GM18507 (cell line): Measurements from ENCODE around the gene SOCS1.
"Not testable (repeated sequence)": the region's sequence is repeated elsewhere in the genome, so short reads cannot be mapped to it uniquely, and the experiment has no call there.

ENCODE experiments used
- DNase-seq: peaks from one replicate; pipeline ENCODE4 v3.0.0; 2011; ENCODE audit warnings: low read depth; ENCODE audit not compliant: insufficient read length; ENCODE audit errors: extremely low spot score
- FAIRE-seq: peaks from 2 replicates; lab custom pipeline; 2011; peaks lifted over from hg19 to GRCh38; lab: Jason Lieb, UNC

The SOCS1 gene

GRCh38 chr16:11289696-11290095 lies 33.7 kb upstream of the SOCS1 start:
- not testable (repeated sequence) for FAIRE-seq, DNase-seq

GRCh38 chr16:11289202-11289601 lies 33.2 kb upstream of the SOCS1 start:
- FAIRE-seq (no peak), DNase-seq (no peak)

- DNase-seq (no peak), FAIRE-seq (no peak)
These were observed 29.8 kb upstream of the SOCS1 start for GRCh38 chr16:11285842-11286241.

GRCh38 chr16:11283820-11284248 lies 27.8 kb upstream of the SOCS1 start:
- FAIRE-seq (no peak), DNase-seq (no peak)

- DNase-seq (no peak), FAIRE-seq (no peak)
These were observed 24.9 kb upstream of the SOCS1 start, which contains the start of gene PRM1 for GRCh38 chr16:11280616-11281522. PRM1 (minus strand) TSS chr16:11281330; CDS start chr16:11281238, 92 bp downstream.

GRCh38 chr16:11278681-11279628 lies 23.0 kb upstream of the SOCS1 start:
- DNase-seq (no peak), FAIRE-seq (no peak)

- FAIRE-seq (no peak), DNase-seq (no peak)
These were observed 21.8 kb upstream of the SOCS1 start for GRCh38 chr16:11277607-11278337.

- no peak for FAIRE-seq
- no peak for DNase-seq
These were observed 21.0 kb upstream of the SOCS1 start for GRCh38 chr16:11276896-11277593.

GRCh38 chr16:11276143-11276895 lies 20.3 kb upstream of the SOCS1 start, which contains the start of gene PRM2:
PRM2 (minus strand) TSS chr16:11276480; CDS start chr16:11276370, 110 bp downstream.
- DNase-seq (no peak), FAIRE-seq (no peak)

- FAIRE-seq (no peak), DNase-seq (no peak)
These were observed 19.0 kb upstream of the SOCS1 start for GRCh38 chr16:11274964-11275363.

- DNase-seq (no peak), FAIRE-seq (no peak)
These were observed 17.8 kb upstream of the SOCS1 start for GRCh38 chr16:11273721-11274324.

GRCh38 chr16:11272921-11273720 lies 17.1 kb upstream of the SOCS1 start, which contains the start of gene PRM3:
PRM3 (minus strand) TSS chr16:11273629; CDS start chr16:11273595, 34 bp downstream.
- no peak for FAIRE-seq
- DNase-seq = no peak

- DNase-seq (no peak), FAIRE-seq (no peak)
These were observed 16.5 kb upstream of the SOCS1 start for GRCh38 chr16:11272484-11272883.

- DNase-seq (no peak), FAIRE-seq (no peak)
These were observed 15.6 kb upstream of the SOCS1 start for GRCh38 chr16:11271610-11272009.

- FAIRE-seq (no peak), DNase-seq (no peak)
These were observed 14.7 kb upstream of the SOCS1 start for GRCh38 chr16:11270602-11271162.

GRCh38 chr16:11268921-11269375 lies 12.9 kb upstream of the SOCS1 start, which contains the start of gene TNP2:
TNP2 (minus strand) TSS chr16:11269325; CDS start chr16:11269262, 63 bp downstream.
- no peak for DNase-seq
- no peak for FAIRE-seq
